IPS-20b (cell line): ENCODE data around the gene C4BPA.

Experiments
- H3K27ac ChIP-seq: one replicate; pipeline ENCODE4 v1.5.1; 2013; ENCODE audit warnings: low read length
- H3K27me3 ChIP-seq: 2 replicates; pipeline ENCODE4 v1.6.1; 2013; ENCODE audit warnings: mild to moderate bottlenecking, low read length, inconsistent platforms; ENCODE audit not compliant: insufficient read depth
- H3K36me3 ChIP-seq: 2 replicates; pipeline ENCODE4 v1.6.1; 2013; ENCODE audit warnings: low read depth, mild to moderate bottlenecking, inconsistent platforms, low read length, moderate library complexity; ENCODE audit not compliant: insufficient read depth
- H3K4me1 ChIP-seq: 2 replicates; pipeline ENCODE4 v1.6.1; 2013; ENCODE audit warnings: mild to moderate bottlenecking, control low read depth, inconsistent platforms, low read length, moderate library complexity; ENCODE audit not compliant: insufficient read depth
- H3K4me3 ChIP-seq: 2 replicates; pipeline ENCODE4 v1.5.1; 2013; ENCODE audit warnings: mild to moderate bottlenecking, low read length, inconsistent platforms
- H3K9ac ChIP-seq: 2 replicates; pipeline ENCODE4 v1.6.1; 2013; ENCODE audit warnings: low read depth, mild to moderate bottlenecking, inconsistent platforms, low read length, moderate library complexity
- H3K9me3 ChIP-seq: 2 replicates; pipeline ENCODE4 v1.6.1; 2013; ENCODE audit warnings: mild to moderate bottlenecking, low read depth, low read length, inconsistent platforms; ENCODE audit not compliant: insufficient read depth

The C4BPA gene

GRCh38 chr1:207067185-207067584, 36.8 kb upstream of the C4BPA start:
- no peaks in the 10 kb centered on the region for H3K27me3 ChIP-seq
- no peaks in the 10 kb centered on the region for H3K9me3 ChIP-seq
- H3K9ac ChIP-seq = no peak overlapping the region; the same call in 1 of the 2 replicates
- H3K4me3 ChIP-seq = no peak overlapping the region
- H3K36me3 ChIP-seq = peaks cover 76% of the 10 kb centered on the region
- no peak overlapping the region for H3K27ac ChIP-seq
- no peaks in the 10 kb centered on the region for H3K4me1 ChIP-seq

- Histone ChIP-seq H3K36me3 (peaks cover 72% of the 10 kb centered on the region), H3K27me3 (no peaks in the 10 kb centered on the region), H3K4me1 (no peaks in the 10 kb centered on the region), H3K4me3 (no peak overlapping the region), H3K9ac (no peak overlapping the region), H3K27ac (no peak overlapping the region), H3K9me3 (no peaks in the 10 kb centered on the region)
Measured at GRCh38 chr1:207067665-207068064, 36.4 kb upstream of the C4BPA start.

GRCh38 chr1:207069061-207069460, 35.0 kb upstream of the C4BPA start:
- Histone ChIP-seq H3K27ac (no peak overlapping the region), H3K36me3 (peaks cover 63% of the 10 kb centered on the region), H3K9ac (no peak overlapping the region)

GRCh38 chr1:207069858-207070506, 34.1 kb upstream of the C4BPA start:
- peaks cover 66% of the 10 kb centered on the region for H3K36me3 ChIP-seq
- no peaks in the 10 kb centered on the region for H3K27me3 ChIP-seq
- no peak overlapping the region for H3K27ac ChIP-seq
- H3K9ac ChIP-seq = no peak overlapping the region
- no peaks in the 10 kb centered on the region for H3K9me3 ChIP-seq
- no peaks in the 10 kb centered on the region for H3K4me1 ChIP-seq
- no peak overlapping the region for H3K4me3 ChIP-seq

More at GRCh38 chr1:207069061-207069460, 35.0 kb upstream of the C4BPA start:
- Histone ChIP-seq H3K27me3 (no peaks in the 10 kb centered on the region), H3K4me3 (no peak overlapping the region), H3K9me3 (no peaks in the 10 kb centered on the region), H3K4me1 (no peaks in the 10 kb centered on the region)

- H3K9ac ChIP-seq = no peak overlapping the region
- H3K4me1 ChIP-seq = no peaks in the 10 kb centered on the region
- no peaks in the 10 kb centered on the region for H3K9me3 ChIP-seq
- H3K27me3 ChIP-seq = no peaks in the 10 kb centered on the region
- no peak overlapping the region for H3K27ac ChIP-seq
- peaks cover 65% of the 10 kb centered on the region for H3K36me3 ChIP-seq
- no peak overlapping the region for H3K4me3 ChIP-seq
Measured at GRCh38 chr1:207070811-207071210, 33.2 kb upstream of the C4BPA start.

- Histone ChIP-seq H3K4me1 (no peaks in the 10 kb centered on the region), H3K36me3 (peaks cover 60% of the 10 kb centered on the region), H3K9ac (no peak overlapping the region), H3K27me3 (no peaks in the 10 kb centered on the region), H3K27ac (no peak overlapping the region), H3K4me3 (no peak overlapping the region), H3K9me3 (no peaks in the 10 kb centered on the region)
Measured at GRCh38 chr1:207071426-207071825, 32.6 kb upstream of the C4BPA start.

GRCh38 chr1:207072233-207072632, 31.8 kb upstream of the C4BPA start:
- Histone ChIP-seq H3K36me3 (peaks cover 60% of the 10 kb centered on the region), H3K4me3 (no peak overlapping the region), H3K27ac (no peak overlapping the region), H3K9me3 (no peaks in the 10 kb centered on the region), H3K4me1 (no peaks in the 10 kb centered on the region), H3K27me3 (no peaks in the 10 kb centered on the region), H3K9ac (no peak overlapping the region)

- no peak overlapping the region for H3K27ac ChIP-seq
- H3K36me3 ChIP-seq = peaks cover 44% of the 10 kb centered on the region
- no peaks in the 10 kb centered on the region for H3K9me3 ChIP-seq
- H3K27me3 ChIP-seq = no peaks in the 10 kb centered on the region
- H3K4me1 ChIP-seq = no peaks in the 10 kb centered on the region
- no peak overlapping the region for H3K4me3 ChIP-seq
- H3K9ac ChIP-seq = no peak overlapping the region
Measured at GRCh38 chr1:207073906-207074820, 29.9 kb upstream of the C4BPA start.

GRCh38 chr1:207076181-207076955, 27.7 kb upstream of the C4BPA start:
- no peak overlapping the region for H3K4me3 ChIP-seq
- H3K36me3 ChIP-seq = peaks cover 23% of the 10 kb centered on the region
- H3K27me3 ChIP-seq = no peaks in the 10 kb centered on the region
- no peaks in the 10 kb centered on the region for H3K9me3 ChIP-seq
- H3K9ac ChIP-seq = no peak overlapping the region
- H3K4me1 ChIP-seq = no peaks in the 10 kb centered on the region
- H3K27ac ChIP-seq = no peak overlapping the region

- Histone ChIP-seq H3K36me3 (peaks cover 16% of the 10 kb centered on the region), H3K4me3 (no peak overlapping the region), H3K4me1 (no peaks in the 10 kb centered on the region), H3K27me3 (no peaks in the 10 kb centered on the region), H3K27ac (no peak overlapping the region), H3K9ac (no peak overlapping the region), H3K9me3 (no peaks in the 10 kb centered on the region)
Measured at GRCh38 chr1:207077012-207077411, 27.0 kb upstream of the C4BPA start.

- Histone ChIP-seq H3K4me1 (no peaks in the 10 kb centered on the region), H3K9ac (no peak overlapping the region), H3K9me3 (no peaks in the 10 kb centered on the region), H3K27ac (no peak overlapping the region), H3K4me3 (no peak overlapping the region), H3K36me3 (peaks cover 16% of the 10 kb centered on the region), H3K27me3 (no peaks in the 10 kb centered on the region)
Measured at GRCh38 chr1:207077470-207078377, 26.3 kb upstream of the C4BPA start.
